ENCODE data around the gene LRRC66. TPM values are rescaled to one million over a fixed set of nuclear protein-coding genes. Genes with fewer than 3 reads are reported as not detected.

The LRRC66 gene
- total and polyA plus RNA-seq, 9 of the 15 experiments (the other 6 are each of a cell fraction or from before 2014, with no cell fraction given) = not detected

- BruUV-seq (replicated peaks) = no TSS peak
- Histone ChIP-seq H3K27me3 (ENCODE audit: control insufficient read depth in 2 of 2, insufficient read depth in 2 of 2, low read length in 2 of 2) (peaks cover 6 to 12% of the 10 kb centered on the region in 2 experiments; a peak in 2 of 5 replicates), H3K4me1 (replicated peaks in 1 of 2; ENCODE audit: control insufficient read depth in 2 of 2, insufficient read depth in 2 of 2, low read length in 2 of 2) (peaks cover 0 to 8% of the 10 kb centered on the region in 2 experiments; a peak in 2 of 5 replicates), H3K9ac (ENCODE audit: insufficient read depth in 1 of 2, low read depth in 2 of 2, low read length in 2 of 2) (no peak overlapping the region), H3K9me1 (ENCODE audit: control insufficient read depth, insufficient read depth, low read length) (no peaks in the 10 kb centered on the region), H3K36me3 (ENCODE audit: control insufficient read depth, insufficient read depth, low read length) (no peaks in the 10 kb centered on the region), H4K20me1 (replicated peaks; ENCODE audit: control insufficient read depth, insufficient read depth, low read length) (no peaks in the 10 kb centered on the region), H3K4me2 (ENCODE audit: insufficient read depth, low read length) (no peak overlapping the region), H3K79me2 (ENCODE audit: control insufficient read depth, insufficient read depth, low read length) (no peaks in the 10 kb centered on the region), H3K9me3 (replicated peaks; ENCODE audit: control insufficient read depth, insufficient read depth, low read depth, low read length) (no peaks in the 10 kb centered on the region), H2AFZ (ENCODE audit: low read depth, low read length) (no peak overlapping the region), H3K4me3 (no peak overlapping the region), H3K27ac (ENCODE audit: extremely low read depth, low read depth, low read length) (no peak overlapping the region)
- TF ChIP-seq TOE1 (IDR thresholded peaks at IDR 0.05; ENCODE audit: borderline replicate concordance) (no peak), TOE1 (CRISPR knock-in tag; IDR thresholded peaks at IDR 0.05; ENCODE audit: borderline replicate concordance, low read depth) (no peak), PHF20 (IDR thresholded peaks at IDR 0.05; ENCODE audit: partially characterized antibody) (no peak), ZNF431 (CRISPR knock-in tag; IDR thresholded peaks at IDR 0.05) (no peak), HIVEP1 (CRISPR knock-in tag; IDR thresholded peaks at IDR 0.05) (no peak), WHSC1 (IDR thresholded peaks at IDR 0.05; ENCODE audit: low read length) (no peak), POLR2AphosphoS5 (IDR thresholded peaks at IDR 0.05; ENCODE audit: control insufficient read depth, insufficient read depth, low read depth, low read length) (no peak), PPARD (CRISPR knock-in tag; IDR thresholded peaks at IDR 0.05) (no peak), ZC3H8 (IDR thresholded peaks at IDR 0.05) (no peak), ZNF24 (IDR thresholded peaks at IDR 0.05) (no peak), DLX4 (CRISPR knock-in tag; IDR thresholded peaks at IDR 0.05) (no peak), ZFP36 (IDR thresholded peaks at IDR 0.05; ENCODE audit: low read depth, low read length, partially characterized antibody) (no peak), THAP12 (CRISPR knock-in tag; IDR thresholded peaks at IDR 0.05) (no peak), THRA (IDR thresholded peaks at IDR 0.05) (no peak), L3MBTL2 (IDR thresholded peaks at IDR 0.05) (no peak), YY1 (IDR thresholded peaks at IDR 0.05; ENCODE audit: borderline replicate concordance in 1 of 3, control insufficient read depth in 1 of 3, extremely low read depth in 1 of 3, insufficient read depth in 3 of 3, insufficient read length in 1 of 3, insufficient replicate concordance in 2 of 3, low read depth in 1 of 3, low read length in 2 of 3) (no peak), ZKSCAN3 (CRISPR knock-in tag; IDR thresholded peaks at IDR 0.05) (no peak), YBX1 (IDR thresholded peaks at IDR 0.05) (no peak), MEIS2 (IDR thresholded peaks at IDR 0.05; ENCODE audit: partially characterized antibody) (no peak), CTBP1 (IDR thresholded peaks at IDR 0.05; ENCODE audit: borderline replicate concordance) (no peak), NFRKB (IDR thresholded peaks at IDR 0.05; ENCODE audit: low read depth) (no peak)
- intact Hi-C loops (cut with micrococcal nuclease) (no loop called here), in situ Hi-C loops (cut with MboI) (no loop called here)
- no peak for DNase-seq (ENCODE audit: extremely low read depth in 1 of 4, low spot score in 3 of 4)
- ChIA-PET CTCF (ENCODE audit: low intra/inter-chr PET ratio) (no interaction called here), POLR2A (no interaction called here)
- 3% methylated on average over 2 of the region's 2 CpGs for WGBS (ENCODE audit: insufficient coverage, low coverage, missing lambda C conversion rate)
- no peak for FAIRE-seq
- no peak for ATAC-seq
Measured at GRCh38 chr4:52035190-52035589, 15.0 kb upstream of the LRRC66 start.
